HFF-Myc (cell line): ENCODE measurements around the gene EXOSC1.
"Not testable (repeated sequence)": the region's sequence is repeated elsewhere in the genome, so short reads cannot be mapped to it uniquely, and the experiment has no call there.

Experiments used
- DNase-seq: peaks from one replicate; pipeline ENCODE4 v3.0.0-alpha.2; 2011; ENCODE audit warnings: low read depth; ENCODE audit errors: extremely low read depth
- H3K4me3 ChIP-seq: replicated peaks from 2 replicates; pipeline ENCODE4 v1.5.1; 2011; ENCODE audit warnings: low read depth, mild to moderate bottlenecking, control low read depth, low read length
- TF ChIP-seq, protein P1 (sequence below): IDR thresholded peaks from 2 replicates; pipeline ENCODE4 v1.5.1; 2012; ENCODE audit warnings: mild to moderate bottlenecking, low read depth, low read length, control low read depth; ENCODE audit errors: missing control alignments

EXOSC1 gene

GRCh38 chr10:97411406-97411805, 34.4 kb downstream of the EXOSC1 start:
- H3K4me3 ChIP-seq = no peak overlapping the region
- DNase-seq = no peak
- TF ChIP-seq, protein P1, sequence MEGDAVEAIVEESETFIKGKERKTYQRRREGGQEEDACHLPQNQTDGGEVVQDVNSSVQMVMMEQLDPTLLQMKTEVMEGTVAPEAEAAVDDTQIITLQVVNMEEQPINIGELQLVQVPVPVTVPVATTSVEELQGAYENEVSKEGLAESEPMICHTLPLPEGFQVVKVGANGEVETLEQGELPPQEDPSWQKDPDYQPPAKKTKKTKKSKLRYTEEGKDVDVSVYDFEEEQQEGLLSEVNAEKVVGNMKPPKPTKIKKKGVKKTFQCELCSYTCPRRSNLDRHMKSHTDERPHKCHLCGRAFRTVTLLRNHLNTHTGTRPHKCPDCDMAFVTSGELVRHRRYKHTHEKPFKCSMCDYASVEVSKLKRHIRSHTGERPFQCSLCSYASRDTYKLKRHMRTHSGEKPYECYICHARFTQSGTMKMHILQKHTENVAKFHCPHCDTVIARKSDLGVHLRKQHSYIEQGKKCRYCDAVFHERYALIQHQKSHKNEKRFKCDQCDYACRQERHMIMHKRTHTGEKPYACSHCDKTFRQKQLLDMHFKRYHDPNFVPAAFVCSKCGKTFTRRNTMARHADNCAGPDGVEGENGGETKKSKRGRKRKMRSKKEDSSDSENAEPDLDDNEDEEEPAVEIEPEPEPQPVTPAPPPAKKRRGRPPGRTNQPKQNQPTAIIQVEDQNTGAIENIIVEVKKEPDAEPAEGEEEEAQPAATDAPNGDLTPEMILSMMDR = no peak

DNA sequence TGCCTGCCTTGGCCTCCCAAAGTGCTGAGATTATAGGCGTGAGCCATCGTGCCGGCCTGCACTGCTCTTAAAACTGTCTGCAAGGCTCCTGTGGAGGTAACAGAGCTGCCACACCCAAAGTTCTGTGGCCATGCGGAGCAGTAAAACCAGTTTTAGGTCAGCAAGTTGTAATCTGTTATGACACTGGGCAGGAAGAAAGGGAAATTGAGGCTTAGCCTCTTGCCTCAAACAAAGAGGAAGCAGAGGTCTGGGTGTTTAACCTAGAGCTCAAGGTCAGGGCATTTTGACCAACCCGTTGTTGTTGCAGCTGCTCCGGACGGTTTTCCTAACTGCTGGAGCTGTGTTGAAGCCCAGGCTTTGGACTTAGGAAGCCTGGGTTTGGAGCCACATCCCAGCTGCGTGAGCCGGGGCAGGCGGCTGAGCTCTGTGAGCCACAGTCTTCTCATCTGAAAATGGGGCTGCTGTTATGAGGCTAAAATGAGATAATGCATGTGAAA, 37.3 kb downstream of the EXOSC1 start:
- DNase-seq = no peak
- H3K4me3 ChIP-seq = no peak overlapping the region
- TF ChIP-seq, protein P1 = no peak

- no peak overlapping the region for H3K4me3 ChIP-seq
- TF ChIP-seq, protein P1 = no peak
- DNase-seq = no peak
Observed at GRCh38 chr10:97407952-97408248, 37.9 kb downstream of the EXOSC1 start.

GRCh38 chr10:97407211-97407951, 38.4 kb downstream of the EXOSC1 start:
- TF ChIP-seq, protein P1 = peak; percentile 85
- peak; percentile 75 for DNase-seq
- no peak overlapping the region for H3K4me3 ChIP-seq

GRCh38 chr10:97406483-97406882, 39.3 kb downstream of the EXOSC1 start:
- DNase-seq, H3K4me3 ChIP-seq: not testable (repeated sequence)

DNA sequence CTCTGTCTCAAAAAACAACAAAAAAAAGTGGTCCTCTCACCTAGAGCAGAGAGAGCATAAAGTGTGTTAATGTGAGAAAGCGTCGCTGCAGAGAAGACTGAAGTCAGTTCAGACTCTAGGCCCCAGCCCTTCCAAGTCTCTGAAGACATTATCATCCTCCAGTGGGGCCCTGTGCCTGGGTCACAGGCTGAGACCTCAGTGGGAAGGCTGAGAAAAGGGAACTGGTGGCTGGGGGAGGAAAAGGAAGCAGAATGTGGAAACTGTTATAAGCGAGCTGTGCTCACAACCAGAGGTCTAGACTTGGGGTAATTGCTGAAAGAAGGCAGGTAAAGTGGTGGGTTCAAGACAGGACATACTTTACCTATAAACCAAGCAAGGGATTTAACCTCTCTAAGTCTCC, 39.7 kb downstream of the EXOSC1 start:
- no peak for DNase-seq
- TF ChIP-seq, protein P1 = no peak
- H3K4me3 ChIP-seq = no peak overlapping the region

- no peak overlapping the region for H3K4me3 ChIP-seq
- no peak for DNase-seq
- TF ChIP-seq, protein P1 = no peak
Observed at GRCh38 chr10:97404044-97404443, 41.8 kb downstream of the EXOSC1 start.
